Endothelial cell of umbilical vein (primary cell): ENCODE measurements around the gene KIAA1671. TPM values are rescaled to one million over a fixed set of nuclear protein-coding genes. Genes with fewer than 3 reads are reported as not detected.

Experiments
- BruUV-seq: library from RNA; stranded (reverse); fragments of 400-500 nt; replicated peaks from 2 replicates; lab custom pipeline; 2021; lab: Mats Ljungman, UMichigan
- CTCF ChIA-PET: fragments of 300-600, 350-600 bp; sonication (Branson Sonifier 250); formaldehyde crosslinking; loops from one replicate; lab custom pipeline; 2021; ENCODE audit warnings: antibody characterized with exemption, inconsistent platforms; lab: Charles Lee
- POLR2A ChIA-PET: fragments of 300-600, 350-600 bp; sonication (Branson Sonifier 250); formaldehyde crosslinking; loops from one replicate; lab custom pipeline; 2021; ENCODE audit warnings: antibody characterized with exemption, inconsistent platforms; lab: Charles Lee
- DNase-seq: peaks from one replicate; pipeline ENCODE4 v3.0.0-alpha.2; 2011; ENCODE audit warnings: low read depth, low spot score
- FAIRE-seq: peaks from 2 replicates; lab custom pipeline; 2011; peaks lifted over from hg19 to GRCh38; lab: Jason Lieb, UNC
- H2AFZ ChIP-seq: 2 replicates; pipeline ENCODE4 v1.6.0; 2012; ENCODE audit warnings: low read depth, low read length, control low read depth, inconsistent platforms
- H3K27ac ChIP-seq: 2 replicates; pipeline ENCODE4 v1.5.1; 2011; ENCODE audit warnings: low read depth, mild to moderate bottlenecking, control low read depth, low read length, moderate library complexity; ENCODE audit not compliant: insufficient read depth
- H3K27me3 ChIP-seq, 2 experiments: 2 replicates each; pipeline versions ENCODE4 v1.6.0 to v1.6.1; 2011; ENCODE audit warnings: low read length in 2 of 2, mixed read lengths in 1 of 2; ENCODE audit not compliant: control insufficient read depth in 2 of 2, insufficient read depth in 2 of 2
- H3K36me3 ChIP-seq, 2 experiments: 2 replicates in 1 of 2; 3 replicates in 1 of 2; pipeline ENCODE4 v1.5.1; 2011; ENCODE audit warnings: low read length in 2 of 2, mild to moderate bottlenecking in 1 of 2, moderate library complexity in 1 of 2; ENCODE audit not compliant: control insufficient read depth in 2 of 2, insufficient read depth in 2 of 2; ENCODE audit errors: extremely low read depth in 1 of 2
- H3K4me1 ChIP-seq: 3 replicates; pipeline ENCODE4 v1.5.1; 2011; ENCODE audit warnings: mild to moderate bottlenecking, low read length; ENCODE audit not compliant: control insufficient read depth, insufficient read depth; ENCODE audit errors: extremely low read depth
- H3K4me2 ChIP-seq: 2 replicates; pipeline ENCODE4 v1.6.1; 2011; ENCODE audit warnings: low read length, control low read depth, mixed read lengths; ENCODE audit not compliant: insufficient read depth
- H3K4me3 ChIP-seq, 3 experiments: fragments of 200-600 bp in 1 of 3; sonication (generic), shearing (Covaris generic) in 1 of 3; replicated peaks in 1 of 3; 2 replicates each; pipeline ENCODE4 v1.5.1; 2011 to 2016; ENCODE audit warnings: control low read depth in 3 of 3, low read length in 3 of 3, mild to moderate bottlenecking in 2 of 3, inconsistent platforms in 1 of 3, low read depth in 1 of 3, moderate library complexity in 1 of 3; ENCODE audit not compliant: insufficient read depth in 1 of 3
- H3K79me2 ChIP-seq: 2 replicates; pipeline ENCODE4 v1.6.0; 2012; ENCODE audit warnings: low read length, inconsistent platforms; ENCODE audit not compliant: control insufficient read depth, insufficient read depth
- H3K9ac ChIP-seq: replicated peaks from 2 replicates; pipeline ENCODE3; 2011; ENCODE audit warnings: low read length, control low read depth; ENCODE audit not compliant: insufficient read depth; ENCODE audit errors: extremely low read depth
- H3K9me1 ChIP-seq: replicated peaks from 3 replicates; pipeline ENCODE4 v1.6.0; 2011; ENCODE audit warnings: mild to moderate bottlenecking, low read length; ENCODE audit not compliant: control insufficient read depth, insufficient read depth; ENCODE audit errors: extremely low read depth
- H3K9me3 ChIP-seq: replicated peaks from 2 replicates; pipeline ENCODE4 v1.5.1; 2012; ENCODE audit warnings: low read length, inconsistent platforms; ENCODE audit not compliant: control insufficient read depth, insufficient read depth
- H4K20me1 ChIP-seq: replicated peaks from 2 replicates; pipeline ENCODE3; 2011; ENCODE audit warnings: mild to moderate bottlenecking, low read length; ENCODE audit not compliant: control insufficient read depth, insufficient read depth; ENCODE audit errors: extremely low read depth
- CTCF ChIP-seq, 2 donors: IDR thresholded peaks; 1 replicate in 1 of 2; 2 replicates in 1 of 2; pipeline ENCODE4 v1.5.1; 2011; ENCODE audit warnings: low read length in 2 of 2, mild to moderate bottlenecking in 2 of 2, moderate library complexity in 2 of 2, control low read depth in 1 of 2, inconsistent platforms in 1 of 2, low read depth in 1 of 2; ENCODE audit not compliant: insufficient read depth in 1 of 2; ENCODE audit errors: extremely low read depth in 1 of 2
- EZH2 ChIP-seq: IDR thresholded peaks from 2 replicates; pipeline ENCODE4 v1.6.1; 2012; ENCODE audit warnings: borderline replicate concordance, low read depth, mild to moderate bottlenecking, moderate library complexity, low read length, inconsistent platforms; ENCODE audit not compliant: severe bottlenecking
- FOS ChIP-seq: IDR thresholded peaks from 2 replicates; pipeline ENCODE4 v1.6.1; 2011; ENCODE audit warnings: mild to moderate bottlenecking, low read length, moderate library complexity, borderline replicate concordance; ENCODE audit not compliant: insufficient read depth
- GATA2 ChIP-seq: IDR thresholded peaks from 2 replicates; pipeline ENCODE4 v1.7.0; 2011; ENCODE audit warnings: low read depth, mild to moderate bottlenecking, moderate library complexity, mixed read lengths, low read length; ENCODE audit not compliant: insufficient read length, insufficient read depth
- JUN ChIP-seq: IDR thresholded peaks from 2 replicates; pipeline ENCODE4 v1.6.1; 2011; ENCODE audit warnings: borderline replicate concordance, low read depth; ENCODE audit not compliant: insufficient read length, insufficient read depth
- MAX ChIP-seq: IDR thresholded peaks from 2 replicates; pipeline ENCODE4 v1.6.1; 2011; ENCODE audit not compliant: insufficient read depth, insufficient read length
- MYC ChIP-seq: IDR thresholded peaks from one replicate; pipeline ENCODE4 v1.6.1; 2011; ENCODE audit warnings: mild to moderate bottlenecking, low read depth, low read length
- POLR2A ChIP-seq: IDR thresholded peaks from 2 replicates; pipeline ENCODE4 v1.6.1; 2012; ENCODE audit warnings: low read depth, mild to moderate bottlenecking, control low read depth, low read length
- POLR2AphosphoS5 ChIP-seq: IDR thresholded peaks from 2 replicates; pipeline ENCODE4 v1.6.1; 2012; ENCODE audit warnings: low read depth, mild to moderate bottlenecking, control low read depth, low read length, moderate library complexity; ENCODE audit not compliant: insufficient read depth
- dilution Hi-C: fragments of 300-500 bp; cut with MboI; formaldehyde crosslinking; loops from one replicate; pipeline ENCODE4 v1.15.0; 2019; ENCODE audit warnings: low sequenced_read_pairs; ENCODE audit not compliant: extremely low pct_ligation_motif_present
- intact Hi-C: fragments of 100-400 bp; cut with micrococcal nuclease; formaldehyde crosslinking; loops from one replicate; pipeline ENCODE4 v1.10.0; 2022
- polyA plus RNA-seq, 4 experiments: library from polyadenylated mRNA; depleted of rRNA in 3 of 4; stranded (reverse) in 3 of 4; unstranded in 1 of 4; fragments of >200 nt; gene quantifications; 2 replicates each; pipeline versions ENCODE4 v1.2.1 to v1.2.3, GENCODE V29; 2011 to 2012; ENCODE audit warnings: missing spikeins in 1 of 4
- total RNA-seq: library from RNA; stranded (reverse); gene quantifications from 2 replicates; pipeline ENCODE4 v1.2.3, GENCODE V29; 2021

The KIAA1671 gene
- total and polyA plus RNA-seq, 2 donors (not counting 3 experiments of a cell fraction or from before 2014, with no cell fraction given) = 23.1 to 85.1 TPM

- H3K4me1 ChIP-seq = no peaks in the 10 kb centered on the region
- H3K27me3 ChIP-seq = no peaks in the 10 kb centered on the region
- TF ChIP-seq GATA2 (no peak), MYC (no peak), FOS (no peak), MAX (no peak), CTCF (IDR thresholded peaks at IDR 0.05; ENCODE audit: extremely low read depth in 1 of 2, insufficient read depth in 1 of 2, low read depth in 1 of 2, low read length in 2 of 2) (no peak), POLR2AphosphoS5 (no peak), JUN (no peak), EZH2 (no peak), POLR2A (no peak)
- ChIA-PET POLR2A (no interaction called here), CTCF (no interaction called here)
- no peak overlapping the region for H3K9ac ChIP-seq
- H3K4me2 ChIP-seq = no peak overlapping the region
- H3K9me1 ChIP-seq = no peaks in the 10 kb centered on the region
- no TSS peak for BruUV-seq
- no peaks in the 10 kb centered on the region for H3K36me3 ChIP-seq
- no peak for DNase-seq
- dilution Hi-C loops (no loop called here), intact Hi-C loops (no loop called here)
- no peak overlapping the region for H3K27ac ChIP-seq
- H3K4me3 ChIP-seq = no peak overlapping the region
- H3K9me3 ChIP-seq = no peaks in the 10 kb centered on the region
- H3K79me2 ChIP-seq = no peaks in the 10 kb centered on the region
- H4K20me1 ChIP-seq = no peaks in the 10 kb centered on the region
- H2AFZ ChIP-seq = no peak overlapping the region
- no peak for FAIRE-seq
Observed at GRCh38 chr22:25166266-25167040, 213.9 kb downstream of the KIAA1671 start.
